HepG2 (cell line): ENCODE results near the gene DLG4. TPM values are rescaled to one million over a fixed set of nuclear protein-coding genes. Genes with fewer than 3 reads are reported as not detected.

Experiments used
- ATAC-seq: fragments of 200-7000 bp; cut with Tn5 transposase; 3 replicates; pipeline ENCODE4 v1.9.1; 2020; ENCODE audit warnings: mild to moderate bottlenecking, moderate library complexity
- BruUV-seq: library from RNA; stranded (reverse); fragments of 400-500 nt; replicated peaks from 2 replicates; lab custom pipeline; 2021; lab: Mats Ljungman, UMichigan
- CTCF ChIA-PET: fragments of 300-600 bp; formaldehyde crosslinking; extraction: SDS; loops from one replicate; lab custom pipeline; 2021; ENCODE audit warnings: low total read pairs, inconsistent platforms, low intra/inter-chr PET ratio; lab: Yijun Ruan, JAX
- POLR2A ChIA-PET: fragments of 350-600 bp; sonication (Branson Sonifier 250); formaldehyde crosslinking; loops from one replicate; lab custom pipeline; 2020; ENCODE audit warnings: antibody characterized with exemption, inconsistent platforms; lab: Yijun Ruan, JAX
- DNase-seq: peaks from one replicate; pipeline ENCODE4 v3.0.0-alpha.2; 2015; ENCODE audit warnings: low spot score
- FAIRE-seq: peaks from 3 replicates; lab custom pipeline; 2011; peaks lifted over from hg19 to GRCh38; lab: Jason Lieb, UNC
- H2AFZ ChIP-seq: one replicate; pipeline ENCODE4 v1.6.1; 2011; ENCODE audit warnings: low read length, inconsistent platforms
- H3K27ac ChIP-seq: fragments of 300-600 bp; 3 replicates; pipeline ENCODE4 v1.8.0; 2011; ENCODE audit warnings: mixed run types, mild to moderate bottlenecking, mixed read lengths, low read length, inconsistent platforms; ENCODE audit not compliant: insufficient read depth; ENCODE audit errors: extremely low read length
- H3K27me3 ChIP-seq, 2 experiments: fragments of 200-600 bp in 1 of 2; 2 replicates in 1 of 2; 3 replicates in 1 of 2; pipeline versions ENCODE4 v1.6.0 to v1.8.0; 2011; ENCODE audit warnings: low read length in 2 of 2, mild to moderate bottlenecking in 2 of 2, moderate library complexity in 2 of 2, inconsistent platforms in 1 of 2; ENCODE audit not compliant: insufficient read depth in 2 of 2, control insufficient read depth in 1 of 2
- H3K36me3 ChIP-seq, 2 experiments: fragments of 200-600 bp in 1 of 2; replicated peaks in 1 of 2; 2 replicates in 1 of 2; 3 replicates in 1 of 2; pipeline versions ENCODE4 v1.5.1 to v1.8.0; 2011; ENCODE audit warnings: low read length in 2 of 2, inconsistent platforms in 1 of 2; ENCODE audit not compliant: insufficient read depth in 2 of 2, control insufficient read depth in 1 of 2
- H3K4me1 ChIP-seq: 2 replicates; pipeline ENCODE4 v1.5.1; 2012; ENCODE audit warnings: low read length, inconsistent platforms; ENCODE audit not compliant: insufficient read depth
- H3K4me2 ChIP-seq: 2 replicates; pipeline ENCODE4 v1.6.0; 2011; ENCODE audit warnings: low read depth, low read length, inconsistent platforms
- H3K4me3 ChIP-seq, 3 experiments: fragments of 200-600 bp in 1 of 3; sonication (generic), shearing (Covaris generic) in 1 of 3; replicated peaks in 1 of 3; 2 replicates each; pipeline ENCODE4 v1.5.1; 2011 to 2016; ENCODE audit warnings: low read length in 3 of 3, inconsistent platforms in 2 of 3, low read depth in 2 of 3, mild to moderate bottlenecking in 2 of 3, control low read depth in 1 of 3, mixed read lengths in 1 of 3; ENCODE audit not compliant: insufficient read depth in 1 of 3
- H3K79me2 ChIP-seq: one replicate; pipeline ENCODE4 v1.6.1; 2011; ENCODE audit warnings: low read length, inconsistent platforms; ENCODE audit not compliant: insufficient read depth
- H3K9ac ChIP-seq: 2 replicates; pipeline ENCODE4 v1.6.0; 2011; ENCODE audit warnings: mild to moderate bottlenecking, low read depth, low read length, inconsistent platforms; ENCODE audit not compliant: insufficient read depth
- H3K9me3 ChIP-seq: 2 replicates; pipeline ENCODE4 v1.5.1; 2012; ENCODE audit warnings: mild to moderate bottlenecking, low read length
- H4K20me1 ChIP-seq: 2 replicates; pipeline ENCODE4 v1.6.0; 2011; ENCODE audit warnings: inconsistent platforms, mild to moderate bottlenecking, low read length, moderate library complexity; ENCODE audit not compliant: insufficient read depth
- ARID2 ChIP-seq: sonication (generic); formaldehyde crosslinking; IDR thresholded peaks from 2 replicates; pipeline ENCODE4 v1.8.1; 2022; ENCODE audit warnings: mild to moderate bottlenecking, missing genetic modification reagents, borderline replicate concordance
- BHLHE40 ChIP-seq: IDR thresholded peaks from 2 replicates; pipeline ENCODE4 v1.6.1; 2011; ENCODE audit warnings: low read length, improper control_type of control experiment
- EEA1 ChIP-seq: sonication (generic); formaldehyde crosslinking; IDR thresholded peaks from 2 replicates; pipeline ENCODE4 v1.5.1; 2020; ENCODE audit warnings: mild to moderate bottlenecking, missing genetic modification reagents, borderline replicate concordance
- GATAD1 ChIP-seq: IDR thresholded peaks from 2 replicates; pipeline ENCODE4 v1.6.1; 2016; ENCODE audit warnings: missing genetic modification reagents, missing compliant biosample characterization
- HINFP ChIP-seq: sonication (generic); formaldehyde crosslinking; IDR thresholded peaks from 2 replicates; pipeline ENCODE4 v1.4.0; 2020; ENCODE audit warnings: low read depth, mild to moderate bottlenecking, missing genetic modification reagents
- KDM4B ChIP-seq: sonication (generic); formaldehyde crosslinking; IDR thresholded peaks from 2 replicates; pipeline ENCODE4 v1.4.0; 2020; ENCODE audit warnings: missing genetic modification reagents
- PHF21A ChIP-seq: sonication (generic); formaldehyde crosslinking; IDR thresholded peaks from 2 replicates; pipeline ENCODE4 v1.5.0; 2020; ENCODE audit warnings: mild to moderate bottlenecking, missing genetic modification reagents
- RFX5 ChIP-seq: IDR thresholded peaks from 2 replicates; pipeline ENCODE4 v1.6.1; 2011; ENCODE audit warnings: low read depth, low read length, improper control_type of control experiment
- SATB2 ChIP-seq: sonication (generic); formaldehyde crosslinking; IDR thresholded peaks from 2 replicates; pipeline ENCODE4 v1.5.0; 2020; ENCODE audit warnings: missing genetic modification reagents
- SIN3A ChIP-seq: IDR thresholded peaks from 2 replicates; pipeline ENCODE4 v1.6.1; 2011; ENCODE audit warnings: low read depth, mild to moderate bottlenecking, control low read depth, low read length, borderline replicate concordance
- TRAFD1 ChIP-seq: sonication (generic); formaldehyde crosslinking; IDR thresholded peaks from 2 replicates; pipeline ENCODE4 v1.5.1; 2020; ENCODE audit warnings: missing genetic modification reagents, mild to moderate bottlenecking, borderline replicate concordance
- USF2 ChIP-seq, 2 experiments: sonication (generic) in 1 of 2; formaldehyde crosslinking in 1 of 2; IDR thresholded peaks; 2 replicates each; pipeline versions ENCODE4 v1.5.1 to v1.6.1; 2011 to 2020; ENCODE audit warnings: borderline replicate concordance in 1 of 2, low read depth in 1 of 2, low read length in 1 of 2, mild to moderate bottlenecking in 1 of 2, missing genetic modification reagents in 1 of 2, moderate library complexity in 1 of 2
- ZBTB25 ChIP-seq: IDR thresholded peaks from 2 replicates; pipeline ENCODE4 v1.6.1; 2018; ENCODE audit warnings: missing genetic modification reagents
- ZFP62 ChIP-seq: sonication (generic); formaldehyde crosslinking; IDR thresholded peaks from 2 replicates; pipeline ENCODE4 v1.4.0; 2020; ENCODE audit warnings: missing genetic modification reagents
- ZNF138 ChIP-seq: sonication (generic); formaldehyde crosslinking; IDR thresholded peaks from 2 replicates; pipeline ENCODE4 v1.5.0; 2020; ENCODE audit warnings: mild to moderate bottlenecking, low read depth, missing genetic modification reagents
- ZNF382 ChIP-seq: sonication (generic); formaldehyde crosslinking; IDR thresholded peaks from 2 replicates; pipeline ENCODE4 v1.5.0; 2020; ENCODE audit warnings: missing genetic modification reagents, mild to moderate bottlenecking, borderline replicate concordance
- ZNF510 ChIP-seq: sonication (generic); formaldehyde crosslinking; IDR thresholded peaks from 2 replicates; pipeline ENCODE4 v1.4.0; 2020; ENCODE audit warnings: low read depth, mild to moderate bottlenecking, missing genetic modification reagents
- ZNF547 ChIP-seq: sonication (generic); formaldehyde crosslinking; IDR thresholded peaks from 2 replicates; pipeline ENCODE4 v1.5.1; 2020; ENCODE audit warnings: mild to moderate bottlenecking, missing genetic modification reagents
- ZNF652 ChIP-seq: IDR thresholded peaks from 2 replicates; pipeline ENCODE4 v1.6.1; 2016; ENCODE audit warnings: low read depth, borderline replicate concordance
- WGBS: methylation state at CpG from one replicate; pipeline ENCODE4 v1.1.6; 2017; ENCODE audit warnings: low lambda C conversion rate; 5-methylcytosine and 5-hydroxymethylcytosine counted together
- in situ Hi-C: cut with HindIII; loops from 2 replicates; pipeline ENCODE4 v1.10.0; 2017; ENCODE audit warnings: low pct_unique_long_range_greater_than_20kb; ENCODE audit not compliant: extremely low pct_ligation_motif_present
- intact Hi-C: fragments of 100-400 bp; cut with micrococcal nuclease; formaldehyde crosslinking; loops from one replicate; pipeline ENCODE4 v1.10.0; 2022; ENCODE audit not compliant: unreplicated experiment
- polyA plus RNA-seq, 8 experiments: library from polyadenylated mRNA; depleted of rRNA in 3 of 8; stranded (reverse) in 7 of 8; unstranded in 1 of 8; fragments of >200 nt; fragmentation: Illumina TruSeq in 4 of 8; extraction: Trizol in 4 of 8; gene quantifications; 2 replicates each; pipeline versions ENCODE4 v1.2.1 to v1.2.3, GENCODE V29; 2011 to 2016; ENCODE audit warnings: low read depth in 4 of 8, missing spikeins in 1 of 8, mixed read lengths in 1 of 8; ENCODE audit not compliant: insufficient read depth in 1 of 8
- total RNA-seq, 5 experiments: library from RNA; depleted of rRNA; stranded (reverse); fragments of >200 nt; fragmentation: Illumina TruSeq; extraction: Trizol; gene quantifications; 2 replicates each; pipeline ENCODE4 v1.2.3, GENCODE V29; 2016; ENCODE audit warnings: low read depth in 1 of 5

Gene DLG4
- total and polyA plus RNA-seq, 2 of the 13 experiments (the other 11 are each of a cell fraction or from before 2014, with no cell fraction given) = 0.71 to 4.3 TPM

GRCh38 chr17:7178973-7179316 lies 40.7 kb downstream of the DLG4 start:
- H3K27ac ChIP-seq = peak overlapping the region; percentile 98
- TF ChIP-seq ZBTB25 (CRISPR knock-in tag) = no peak
- no peak for TF ChIP-seq ZNF510 (CRISPR knock-in tag)
- TF ChIP-seq ZFP62 (CRISPR knock-in tag) = no peak
- no peak for TF ChIP-seq KDM4B
- TF ChIP-seq PHF21A (CRISPR knock-in tag) = no peak
- 0 out of 2 replicates have a peak, but pooled peaks have one; percentile 29 for TF ChIP-seq HINFP (CRISPR knock-in tag)
- TF ChIP-seq ZNF547 (CRISPR knock-in tag) = no peak
- no peak for TF ChIP-seq GATAD1 (CRISPR knock-in tag)
- TF ChIP-seq ZNF652 (CRISPR knock-in tag) = 0 out of 2 replicates have a peak, but pooled peaks have one; percentile 2
- TF ChIP-seq SATB2 (CRISPR knock-in tag) = 0 out of 2 replicates have a peak, but pooled peaks have one; percentile 7
- no peak for TF ChIP-seq EEA1 (CRISPR knock-in tag)
- TF ChIP-seq SIN3A = no peak
- TF ChIP-seq USF2 (IDR thresholded peaks at IDR 0.05; ENCODE audit: low read depth, low read length) = no peak
- TF ChIP-seq USF2 (CRISPR knock-in tag; IDR thresholded peaks at IDR 0.05; ENCODE audit: borderline replicate concordance) = no peak
- TF ChIP-seq ZNF382 = no peak
- no peak for TF ChIP-seq RFX5
- no peak for TF ChIP-seq BHLHE40
- TF ChIP-seq ARID2 (CRISPR knock-in tag) = no peak
- TF ChIP-seq TRAFD1 (CRISPR knock-in tag) = no peak
- no peak for TF ChIP-seq ZNF138

More at GRCh38 chr17:7178973-7179316, 40.7 kb downstream of the DLG4 start:
- ATAC-seq = no peak
- no peak for FAIRE-seq
- BruUV-seq = no TSS peak
- H3K36me3 ChIP-seq = peaks cover 14 to 27% of the 10 kb centered on the region in 2 experiments
- no peaks in the 10 kb centered on the region for H3K9me3 ChIP-seq
- no peak overlapping the region for H2AFZ ChIP-seq
- intact Hi-C loops = loop anchor here (2.0 to 10.0 kb wide), 4 partner anchors 33 to 132 kb away; partner anchors contain the start of genes DVL2 and PHF23
- ChIA-PET CTCF (no interaction called here), POLR2A (interaction anchor here (0.6 to 4.4 kb wide), 25 partner anchors 10 to 466 kb away, joined by 3 to 76 read pairs (median 7); partner anchors contain the start of genes ACADVL, ASGR2, DLG4 and DVL2)
- H4K20me1 ChIP-seq = peaks cover 31% of the 10 kb centered on the region
- DNase-seq = no peak
- in situ Hi-C loops = loop anchor here (5.0 kb wide), 1 partner anchor 38 kb away; the partner anchor contains the start of genes ACADVL and DLG4
- peak overlapping the region; percentile 73 to 93 (median 84) for H3K4me3 ChIP-seq
- H3K9ac ChIP-seq = peak overlapping the region; percentile 96
- H3K27me3 ChIP-seq = no peaks in the 10 kb centered on the region; a peak in 1 of 5 replicates
- peaks cover 53% of the 10 kb centered on the region for H3K4me1 ChIP-seq
- 1% methylated on average over 11 of the region's 11 CpGs for WGBS
- peaks cover 47% of the 10 kb centered on the region for H3K79me2 ChIP-seq
- H3K4me2 ChIP-seq = peak overlapping the region; percentile 92
